ENCODE data around the gene OVAAL.

OVAAL gene

GRCh38 chr1:180609643-180610555 lies 51.1 kb downstream of the OVAAL start:
- no peak for DNase-seq

GRCh38 chr1:180610556-180611015 lies 51.8 kb downstream of the OVAAL start:
- DNase-seq, result no peak

GRCh38 chr1:180611016-180611930 lies 52.5 kb downstream of the OVAAL start:
- DNase-seq, result no peak

DNA sequence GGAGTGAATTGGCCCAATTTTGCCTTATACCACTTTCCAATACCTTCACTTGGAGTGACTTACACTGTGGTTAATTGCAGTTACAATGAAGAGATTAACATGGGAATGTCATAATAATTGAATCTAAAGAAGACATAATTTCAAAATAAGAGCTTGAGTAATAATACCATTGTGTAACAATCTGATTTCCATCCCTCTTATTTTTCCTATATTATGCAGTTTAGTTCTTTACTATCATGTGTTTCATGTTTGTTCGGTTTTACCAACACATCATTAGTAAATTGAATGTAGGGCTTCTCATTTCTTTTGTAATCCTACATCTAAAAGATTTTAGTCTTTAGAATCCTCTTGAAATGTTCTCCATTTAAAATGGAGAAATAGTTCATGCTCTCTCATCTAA lies 53.9 kb downstream of the OVAAL start:
- DNase-seq, result no peak

GRCh38 chr1:180614730-180615129 lies 56.0 kb downstream of the OVAAL start:
- no peak for DNase-seq

DNA sequence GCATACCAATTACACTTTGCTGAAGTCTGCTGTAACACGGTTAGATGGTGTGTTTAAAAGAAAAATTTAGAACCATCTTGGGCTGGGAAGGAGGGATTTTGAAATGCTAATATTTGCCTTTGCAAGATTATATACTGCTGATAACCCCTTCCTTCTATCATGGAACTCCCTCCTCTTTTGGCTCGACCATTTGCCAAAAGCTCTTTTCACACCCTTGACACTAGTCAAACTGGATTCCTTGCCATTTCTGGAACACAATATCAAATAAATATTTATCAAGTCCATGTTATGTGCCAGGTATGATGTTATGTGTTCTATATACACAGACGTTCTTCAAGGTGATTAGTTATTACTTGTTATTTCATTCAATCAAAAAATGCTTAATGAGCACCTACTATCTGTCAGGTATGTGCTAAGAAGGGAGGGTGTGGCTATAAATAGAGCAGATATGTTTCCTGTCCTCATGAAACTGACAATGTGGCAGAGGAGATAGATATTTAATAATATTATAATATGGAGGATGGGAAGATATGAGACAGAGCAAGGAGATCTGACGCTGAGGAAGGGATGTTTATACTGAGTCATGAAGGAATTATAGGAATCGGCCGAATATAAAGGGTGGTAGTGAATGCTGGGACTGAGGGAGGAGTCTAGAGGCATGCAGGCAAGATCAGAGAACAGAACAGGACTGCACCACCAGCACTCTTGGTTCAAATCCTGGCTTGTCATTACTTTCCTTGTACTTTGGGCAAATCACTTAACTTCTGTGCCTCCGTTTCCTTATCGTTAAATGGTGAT lies 56.9 kb downstream of the OVAAL start:
- DNase-seq, result no peak
